Activated CD4-positive, CD25-positive, alpha-beta regulatory T cell treated with anti-CD3 and anti-CD28 coated beads, Interleukin-2, amount 50 U/mL, for 16 hours (primary cell): Measurements from ENCODE around the gene HMX2.

Source experiments
- DNase-seq: peaks from one replicate; pipeline ENCODE4 v3.0.0-alpha.2; 2020; ENCODE audit warnings: low read depth, low spot score

The HMX2 gene

GRCh38 chr10:123191886-123192285, 44.0 kb downstream of the HMX2 start:
- no peak for DNase-seq

GRCh38 chr10:123194056-123194455, 46.1 kb downstream of the HMX2 start:
- DNase-seq: no peak
